ENCODE results near the gene APOL5.

The APOL5 gene

GRCh38 chr22:35746248-35746647 lies 28.6 kb downstream of the APOL5 start:
- Histone ChIP-seq H3K4me1 (ENCODE audit: insufficient read depth, low read length) (peaks cover 47% of the 10 kb centered on the region), H3K36me3 (ENCODE audit: insufficient read depth, low read depth, low read length) (peaks cover 48% of the 10 kb centered on the region), H3K9ac (ENCODE audit: low read depth, low read length) (no peak overlapping the region), H3K27me3 (ENCODE audit: insufficient read depth, low read length) (no peaks in the 10 kb centered on the region), H3K9me3 (ENCODE audit: insufficient read depth, low read depth, low read length) (no peaks in the 10 kb centered on the region), H3K4me3 (ENCODE audit: low read length) (no peak overlapping the region), H3K27ac (ENCODE audit: low read length) (no peak overlapping the region)

GRCh38 chr22:35746946-35747703 lies 29.5 kb downstream of the APOL5 start:
- Histone ChIP-seq H3K27ac (ENCODE audit: low read length) (no peak overlapping the region), H3K4me3 (ENCODE audit: low read length) (no peak overlapping the region), H3K9ac (ENCODE audit: low read depth, low read length) (peak overlapping the region; percentile 39; the same call in 1 of the 2 replicates), H3K27me3 (ENCODE audit: insufficient read depth, low read length) (no peaks in the 10 kb centered on the region), H3K36me3 (ENCODE audit: insufficient read depth, low read depth, low read length) (peaks cover 47% of the 10 kb centered on the region), H3K9me3 (ENCODE audit: insufficient read depth, low read depth, low read length) (no peaks in the 10 kb centered on the region), H3K4me1 (ENCODE audit: insufficient read depth, low read length) (peaks cover 53% of the 10 kb centered on the region)

- H3K27me3 ChIP-seq (ENCODE audit: insufficient read depth, low read length) = no peaks in the 10 kb centered on the region
- no peak overlapping the region for H3K27ac ChIP-seq (ENCODE audit: low read length)
- no peak overlapping the region for H3K4me3 ChIP-seq (ENCODE audit: low read length)
- H3K9me3 ChIP-seq (ENCODE audit: insufficient read depth, low read depth, low read length) = no peaks in the 10 kb centered on the region
- H3K36me3 ChIP-seq (ENCODE audit: insufficient read depth, low read depth, low read length) = peaks cover 22% of the 10 kb centered on the region
- H3K4me1 ChIP-seq (ENCODE audit: insufficient read depth, low read length) = peaks cover 62% of the 10 kb centered on the region
- no peak overlapping the region for H3K9ac ChIP-seq (ENCODE audit: low read depth, low read length)
Observed at GRCh38 chr22:35749808-35750207, 32.1 kb downstream of the APOL5 start.

- Histone ChIP-seq H3K9me3 (ENCODE audit: insufficient read depth, low read depth, low read length) (no peaks in the 10 kb centered on the region), H3K9ac (ENCODE audit: low read depth, low read length) (peak overlapping the region; percentile 28; the same call in 1 of the 2 replicates), H3K36me3 (ENCODE audit: insufficient read depth, low read depth, low read length) (peaks cover 21% of the 10 kb centered on the region; the same call in 1 of the 2 replicates), H3K27me3 (ENCODE audit: insufficient read depth, low read length) (no peaks in the 10 kb centered on the region), H3K4me3 (ENCODE audit: low read length) (no peak overlapping the region), H3K4me1 (ENCODE audit: insufficient read depth, low read length) (peaks cover 57% of the 10 kb centered on the region), H3K27ac (ENCODE audit: low read length) (no peak overlapping the region)
Observed at GRCh38 chr22:35752006-35752862, 34.6 kb downstream of the APOL5 start.

GRCh38 chr22:35752863-35753189 lies 35.2 kb downstream of the APOL5 start:
- peaks cover 27% of the 10 kb centered on the region for H3K36me3 ChIP-seq (ENCODE audit: insufficient read depth, low read depth, low read length)
- H3K4me3 ChIP-seq (ENCODE audit: low read length) = no peak overlapping the region
- H3K27ac ChIP-seq (ENCODE audit: low read length) = no peak overlapping the region
- peaks cover 52% of the 10 kb centered on the region for H3K4me1 ChIP-seq (ENCODE audit: insufficient read depth, low read length)
- no peaks in the 10 kb centered on the region for H3K27me3 ChIP-seq (ENCODE audit: insufficient read depth, low read length)
- no peaks in the 10 kb centered on the region for H3K9me3 ChIP-seq (ENCODE audit: insufficient read depth, low read depth, low read length)
- peak overlapping the region; percentile 28; the same call in 1 of the 2 replicates for H3K9ac ChIP-seq (ENCODE audit: low read depth, low read length)

- Histone ChIP-seq H3K9me3 (ENCODE audit: insufficient read depth, low read depth, low read length) (no peaks in the 10 kb centered on the region), H3K27me3 (ENCODE audit: insufficient read depth, low read length) (no peaks in the 10 kb centered on the region), H3K4me1 (ENCODE audit: insufficient read depth, low read length) (peaks cover 33% of the 10 kb centered on the region), H3K4me3 (ENCODE audit: low read length) (no peak overlapping the region), H3K36me3 (ENCODE audit: insufficient read depth, low read depth, low read length) (peaks cover 46% of the 10 kb centered on the region), H3K9ac (ENCODE audit: low read depth, low read length) (no peak overlapping the region), H3K27ac (ENCODE audit: low read length) (no peak overlapping the region)
Observed at GRCh38 chr22:35754761-35755160, 37.1 kb downstream of the APOL5 start.

GRCh38 chr22:35756722-35757121 lies 39.0 kb downstream of the APOL5 start:
- no peaks in the 10 kb centered on the region for H3K27me3 ChIP-seq (ENCODE audit: insufficient read depth, low read length)
- H3K27ac ChIP-seq (ENCODE audit: low read length) = no peak overlapping the region
- H3K9ac ChIP-seq (ENCODE audit: low read depth, low read length) = no peak overlapping the region
- no peak overlapping the region for H3K4me3 ChIP-seq (ENCODE audit: low read length)
- peaks cover 17% of the 10 kb centered on the region; the same call in 1 of the 2 replicates for H3K4me1 ChIP-seq (ENCODE audit: insufficient read depth, low read length)
- H3K9me3 ChIP-seq (ENCODE audit: insufficient read depth, low read depth, low read length) = no peaks in the 10 kb centered on the region
- H3K36me3 ChIP-seq (ENCODE audit: insufficient read depth, low read depth, low read length) = peaks cover 58% of the 10 kb centered on the region

GRCh38 chr22:35758394-35758793 lies 40.7 kb downstream of the APOL5 start:
- H3K36me3 ChIP-seq (ENCODE audit: insufficient read depth, low read depth, low read length) = peaks cover 58% of the 10 kb centered on the region
- no peak overlapping the region for H3K4me3 ChIP-seq (ENCODE audit: low read length)
- no peaks in the 10 kb centered on the region for H3K9me3 ChIP-seq (ENCODE audit: insufficient read depth, low read depth, low read length)
- no peak overlapping the region for H3K9ac ChIP-seq (ENCODE audit: low read depth, low read length)
- H3K27me3 ChIP-seq (ENCODE audit: insufficient read depth, low read length) = no peaks in the 10 kb centered on the region
- H3K27ac ChIP-seq (ENCODE audit: low read length) = no peak overlapping the region
- H3K4me1 ChIP-seq (ENCODE audit: insufficient read depth, low read length) = peaks cover under 1% of the 10 kb centered on the region; the same call in 1 of the 2 replicates

- Histone ChIP-seq H3K36me3 (ENCODE audit: insufficient read depth, low read depth, low read length) (peaks cover 46% of the 10 kb centered on the region), H3K27ac (ENCODE audit: low read length) (no peak overlapping the region), H3K4me3 (ENCODE audit: low read length) (no peak overlapping the region), H3K27me3 (ENCODE audit: insufficient read depth, low read length) (no peaks in the 10 kb centered on the region), H3K9ac (ENCODE audit: low read depth, low read length) (no peak overlapping the region), H3K9me3 (ENCODE audit: insufficient read depth, low read depth, low read length) (no peaks in the 10 kb centered on the region), H3K4me1 (ENCODE audit: insufficient read depth, low read length) (no peaks in the 10 kb centered on the region)
Observed at GRCh38 chr22:35761037-35761436, 43.4 kb downstream of the APOL5 start.

GRCh38 chr22:35766654-35767580 lies 49.2 kb downstream of the APOL5 start:
- H3K4me3 ChIP-seq (ENCODE audit: low read length) = no peak overlapping the region
- 0 out of 2 replicates have a peak overlapping the region, but pooled peaks have one; percentile 7 for H3K9ac ChIP-seq (ENCODE audit: low read depth, low read length)
- H3K36me3 ChIP-seq (ENCODE audit: insufficient read depth, low read depth, low read length) = no peaks in the 10 kb centered on the region
- no peaks in the 10 kb centered on the region for H3K9me3 ChIP-seq (ENCODE audit: insufficient read depth, low read depth, low read length)
- peaks cover 7% of the 10 kb centered on the region; the same call in 1 of the 2 replicates for H3K4me1 ChIP-seq (ENCODE audit: insufficient read depth, low read length)
- no peak overlapping the region for H3K27ac ChIP-seq (ENCODE audit: low read length)
- no peaks in the 10 kb centered on the region for H3K27me3 ChIP-seq (ENCODE audit: insufficient read depth, low read length)

GRCh38 chr22:35769974-35770373 lies 52.3 kb downstream of the APOL5 start:
- Histone ChIP-seq H3K9me3 (ENCODE audit: insufficient read depth, low read depth, low read length) (no peaks in the 10 kb centered on the region), H3K27ac (ENCODE audit: low read length) (no peak overlapping the region), H3K36me3 (ENCODE audit: insufficient read depth, low read depth, low read length) (no peaks in the 10 kb centered on the region), H3K4me3 (ENCODE audit: low read length) (no peak overlapping the region), H3K9ac (ENCODE audit: low read depth, low read length) (no peak overlapping the region), H3K27me3 (ENCODE audit: insufficient read depth, low read length) (no peaks in the 10 kb centered on the region), H3K4me1 (ENCODE audit: insufficient read depth, low read length) (peaks cover 7% of the 10 kb centered on the region; the same call in 1 of the 2 replicates)
